H1 (cell line): Measurements from ENCODE around the gene NR5A2. TPM values are rescaled to one million over a fixed set of nuclear protein-coding genes. Genes with fewer than 3 reads are reported as not detected.

Experiments used
- CTCF ChIA-PET: fragments of 300-600 bp; sonication (Branson Sonifier 250); formaldehyde crosslinking; loops from one replicate; lab custom pipeline; 2021; ENCODE audit not compliant: partially characterized antibody; lab: Charles Lee
- POLR2A ChIA-PET: fragments of 300-600 bp; sonication (Branson Sonifier 250); formaldehyde crosslinking; loops from one replicate; lab custom pipeline; 2021; ENCODE audit warnings: inconsistent platforms; ENCODE audit not compliant: partially characterized antibody; lab: Charles Lee
- DNase-seq, 2 experiments: peaks; one replicate each; pipeline versions ENCODE4 v3.0.0 to v3.0.0-alpha.2; 2010 to 2022; ENCODE audit warnings: low spot score in 2 of 2, low read depth in 1 of 2, mixed read lengths in 1 of 2
- FAIRE-seq: peaks from 2 replicates; lab custom pipeline; 2011; peaks lifted over from hg19 to GRCh38; lab: Jason Lieb, UNC
- H2AFZ ChIP-seq: 2 replicates; pipeline ENCODE4 v1.8.1; 2012; ENCODE audit warnings: low read length, inconsistent platforms
- H2AK5ac ChIP-seq: 2 replicates; pipeline ENCODE4 v1.6.1; 2013; ENCODE audit warnings: low read depth, low read length
- H2BK120ac ChIP-seq: replicated peaks from 2 replicates; pipeline ENCODE3; 2013; ENCODE audit warnings: low read depth, low read length, inconsistent platforms
- H2BK12ac ChIP-seq: 2 replicates; pipeline ENCODE4 v1.6.1; 2013; ENCODE audit warnings: low read depth, low read length
- H2BK15ac ChIP-seq: 2 replicates; pipeline ENCODE4 v1.6.1; 2013; ENCODE audit warnings: low read length
- H2BK20ac ChIP-seq: 2 replicates; pipeline ENCODE4 v1.6.1; 2013; ENCODE audit warnings: low read length
- H2BK5ac ChIP-seq: 2 replicates; pipeline ENCODE4 v1.6.1; 2013; ENCODE audit warnings: low read depth, low read length
- H3K14ac ChIP-seq: 2 replicates; pipeline ENCODE4 v1.6.1; 2013; ENCODE audit warnings: inconsistent platforms; ENCODE audit not compliant: insufficient read length
- H3K18ac ChIP-seq: 2 replicates; pipeline ENCODE4 v1.6.1; 2013; ENCODE audit warnings: low read length; ENCODE audit errors: extremely low read depth
- H3K23ac ChIP-seq: 2 replicates; pipeline ENCODE4 v1.6.1; 2013; ENCODE audit warnings: inconsistent platforms; ENCODE audit not compliant: insufficient read length
- H3K23me2 ChIP-seq: 2 replicates; pipeline ENCODE4 v1.6.1; 2013; ENCODE audit warnings: low read depth, low read length
- H3K27ac ChIP-seq: 2 replicates; pipeline ENCODE4 v1.6.1; 2011; ENCODE audit warnings: low read depth, low read length, inconsistent platforms
- H3K27me3 ChIP-seq, 4 experiments: replicated peaks in 1 of 4; 1 replicate in 1 of 4; 2 replicates in 3 of 4; pipeline versions ENCODE4 v1.6.1 to v1.8.1; 2011 to 2013; ENCODE audit warnings: low read length in 3 of 4, mild to moderate bottlenecking in 3 of 4, inconsistent platforms in 2 of 4, mixed read lengths in 2 of 4, moderate library complexity in 1 of 4; ENCODE audit not compliant: control insufficient read depth in 3 of 4, insufficient read depth in 3 of 4; ENCODE audit errors: extremely low read depth in 1 of 4
- H3K36me3 ChIP-seq, 4 experiments: 2 replicates each; pipeline versions ENCODE4 v1.6.1 to v1.8.1; 2011 to 2013; ENCODE audit warnings: mild to moderate bottlenecking in 4 of 4, low read length in 3 of 4, moderate library complexity in 2 of 4, control low read depth in 1 of 4, inconsistent platforms in 1 of 4; ENCODE audit not compliant: insufficient read depth in 4 of 4, control insufficient read depth in 2 of 4
- H3K4ac ChIP-seq: replicated peaks from 2 replicates; pipeline ENCODE3; 2013; ENCODE audit warnings: low read length, low read depth, mixed read lengths, inconsistent platforms; ENCODE audit not compliant: insufficient read length
- H3K4me1 ChIP-seq, 4 experiments: replicated peaks in 1 of 4; 1 replicate in 1 of 4; 2 replicates in 3 of 4; pipeline versions ENCODE4 v1.6.1 to v1.8.1; 2011 to 2013; ENCODE audit warnings: low read length in 3 of 4, inconsistent platforms in 2 of 4, mixed read lengths in 1 of 4; ENCODE audit not compliant: insufficient read depth in 4 of 4, control insufficient read depth in 3 of 4
- H3K4me2 ChIP-seq, 2 experiments: 2 replicates each; pipeline versions ENCODE4 v1.6.1 to v1.8.1; 2011 to 2013; ENCODE audit warnings: low read depth in 2 of 2, low read length in 2 of 2, control low read depth in 1 of 2, inconsistent platforms in 1 of 2, mild to moderate bottlenecking in 1 of 2; ENCODE audit not compliant: insufficient read depth in 1 of 2
- H3K4me3 ChIP-seq, 4 experiments: fragments of 200-600, 300-600 bp in 1 of 4; sonication (generic), shearing (Covaris generic), sonication (Bioruptor Twin) in 1 of 4; 2 replicates each; pipeline versions ENCODE4 v1.5.1 to v1.8.1; 2011 to 2016; ENCODE audit warnings: low read length in 4 of 4, low read depth in 3 of 4, control low read depth in 2 of 4, inconsistent platforms in 2 of 4, mild to moderate bottlenecking in 2 of 4, mixed read lengths in 1 of 4, moderate library complexity in 1 of 4; ENCODE audit not compliant: insufficient read depth in 2 of 4; ENCODE audit errors: extremely low read depth in 1 of 4
- H3K56ac ChIP-seq: replicated peaks from 2 replicates; pipeline ENCODE3; 2013; ENCODE audit warnings: low read depth, mild to moderate bottlenecking, mixed read lengths, low read length, inconsistent platforms; ENCODE audit not compliant: insufficient read length
- H3K79me1 ChIP-seq: 2 replicates; pipeline ENCODE4 v1.6.1; 2013; ENCODE audit warnings: low read depth, low read length, control low read depth
- H3K79me2 ChIP-seq, 2 experiments: 2 replicates each; pipeline versions ENCODE4 v1.6.1 to v1.8.1; 2012 to 2013; ENCODE audit warnings: low read length in 2 of 2, mild to moderate bottlenecking in 2 of 2, inconsistent platforms in 1 of 2; ENCODE audit not compliant: insufficient read depth in 2 of 2, control insufficient read depth in 1 of 2
- H3K9ac ChIP-seq, 4 experiments: replicated peaks in 1 of 4; 1 replicate in 1 of 4; 2 replicates in 3 of 4; pipeline versions ENCODE4 v1.6.1 to v1.8.1; 2011 to 2013; ENCODE audit warnings: low read depth in 3 of 4, low read length in 3 of 4, control low read depth in 2 of 4, mild to moderate bottlenecking in 2 of 4, moderate library complexity in 2 of 4, inconsistent platforms in 1 of 4; ENCODE audit errors: extremely low read depth in 1 of 4
- H3K9me3 ChIP-seq, 2 experiments: 2 replicates each; pipeline versions ENCODE4 v1.6.1 to v1.8.1; 2012 to 2013; ENCODE audit warnings: mild to moderate bottlenecking in 2 of 2, moderate library complexity in 2 of 2, control low read depth in 1 of 2, inconsistent platforms in 1 of 2, low read depth in 1 of 2, low read length in 1 of 2, mixed read lengths in 1 of 2; ENCODE audit not compliant: insufficient read depth in 2 of 2
- H4K20me1 ChIP-seq, 2 experiments: replicated peaks in 1 of 2; 2 replicates each; pipeline versions ENCODE3 to v1.8.1; 2011 to 2013; ENCODE audit warnings: inconsistent platforms in 2 of 2, low read length in 2 of 2, mild to moderate bottlenecking in 1 of 2; ENCODE audit not compliant: insufficient read depth in 2 of 2, control insufficient read depth in 1 of 2
- H4K5ac ChIP-seq: 2 replicates; pipeline ENCODE4 v1.6.1; 2013; ENCODE audit warnings: low read length, low read depth, mixed read lengths, inconsistent platforms; ENCODE audit not compliant: insufficient read length
- H4K8ac ChIP-seq: 2 replicates; pipeline ENCODE4 v1.8.0; 2013; ENCODE audit warnings: mild to moderate bottlenecking, moderate library complexity, low read length, inconsistent platforms; ENCODE audit not compliant: insufficient read depth; ENCODE audit errors: extremely low read depth
- H4K91ac ChIP-seq: replicated peaks from 2 replicates; pipeline ENCODE3; 2013; ENCODE audit warnings: low read length, mixed read lengths, inconsistent platforms; ENCODE audit not compliant: insufficient read length
- CBX5 ChIP-seq: fragments of 300-800, 300-1000 bp; sonication (generic); IDR thresholded peaks from 2 replicates; pipeline ENCODE4 v1.7.1; 2016; ENCODE audit warnings: antibody characterized with exemption, low read length, low read depth
- JUN ChIP-seq: IDR thresholded peaks from 2 replicates; pipeline ENCODE4 v1.6.1; 2011; ENCODE audit warnings: low read depth, mild to moderate bottlenecking, improper control_type of control experiment, low read length
- WGBS, 2 experiments: shearing (Covaris generic) in 1 of 2; methylation state at CpG; one replicate each; pipeline versions ENCODE4 v1.1.6 to v1.1.7; 2013 to 2015; ENCODE audit warnings: low lambda C conversion rate in 2 of 2, mixed read lengths in 2 of 2, inconsistent platforms in 1 of 2, low coverage in 1 of 2, missing lambda C conversion rate in 1 of 2; ENCODE audit not compliant: insufficient replicate concordance in 2 of 2, insufficient coverage in 1 of 2, insufficient read length in 1 of 2; ENCODE audit errors: extremely low coverage in 1 of 2, missing lambda C conversion rate in 1 of 2; 5-methylcytosine and 5-hydroxymethylcytosine counted together
- polyA plus RNA-seq, 7 experiments: library from polyadenylated mRNA; depleted of rRNA in 3 of 7; stranded (reverse) in 5 of 7; unstranded in 2 of 7; fragments of >200 nt in 5 of 7; fragments of 200-250 nt in 2 of 7; gene quantifications; 1 replicate in 5 of 7; 2 replicates in 1 of 7; 4 replicates in 1 of 7; pipeline versions ENCODE4 v1.2.1 to v1.2.3, GENCODE V29; 2011 to 2013; ENCODE audit warnings: missing spikeins in 2 of 7, mixed read lengths in 2 of 7
- total RNA-seq: library from RNA; stranded (reverse); fragmentation: NEBNext Ultra II Directional; extraction: Animal tissue kit (Norgen Biotek cat#: 25700); gene quantifications from 2 replicates; pipeline ENCODE4 v1.2.1, GENCODE V29; 2021

The NR5A2 gene
- total and polyA plus RNA-seq, 2 of the 8 experiments (the other 6 are each of a cell fraction or from before 2014, with no cell fraction given), result 1.7 to 11.6 TPM

DNA sequence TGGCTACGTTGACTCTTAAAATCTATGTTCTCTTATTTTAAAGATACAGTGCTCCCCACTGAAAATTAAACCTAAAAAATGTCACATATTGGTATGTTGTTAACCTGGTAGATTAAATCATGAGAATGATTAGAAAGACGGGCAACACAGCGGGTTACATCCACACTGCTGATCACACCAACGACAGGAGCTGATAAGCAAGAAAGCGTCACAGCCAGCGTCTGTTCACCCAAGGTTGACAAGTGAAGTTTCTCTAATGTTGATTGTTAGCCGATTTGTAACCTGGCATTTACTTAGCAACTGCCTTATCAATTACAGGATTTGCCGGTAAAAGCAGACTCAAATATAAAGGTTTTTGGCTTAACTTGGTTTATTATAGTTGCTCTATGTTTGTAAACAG lies 149.3 kb downstream of the NR5A2 start:
- no peak overlapping the region for H3K18ac ChIP-seq
- H3K9ac ChIP-seq, result no peak overlapping the region
- no peaks in the 10 kb centered on the region for H3K9me3 ChIP-seq
- H3K36me3 ChIP-seq, result no peaks in the 10 kb centered on the region
- no peak overlapping the region for H2AK5ac ChIP-seq
- H3K14ac ChIP-seq, result no peak overlapping the region
- H3K23me2 ChIP-seq, result no peaks in the 10 kb centered on the region
- no peak overlapping the region for H2BK5ac ChIP-seq
- no peak overlapping the region for H4K91ac ChIP-seq
- no peak overlapping the region for H3K4me3 ChIP-seq
- 89% methylated on average over 8 of the region's 8 CpGs; no CpG with 5 or more reads in 1 of the 2 experiments for WGBS, 2 experiments
- no peak overlapping the region for H3K23ac ChIP-seq
- ChIA-PET CTCF (interaction anchor here (0.9 kb wide), 1 partner anchor 589 kb away, joined by 4 read pairs; no protein-coding TSS in a partner anchor), POLR2A (no interaction called here)
- no peaks in the 10 kb centered on the region for H3K79me2 ChIP-seq
- H4K8ac ChIP-seq, result no peak overlapping the region
- no peaks in the 10 kb centered on the region for H3K27me3 ChIP-seq
- no peak overlapping the region for H2BK12ac ChIP-seq
- no peaks in the 10 kb centered on the region for H3K79me1 ChIP-seq
- H3K4ac ChIP-seq, result no peak overlapping the region
- H2BK15ac ChIP-seq, result no peak overlapping the region
- H3K4me1 ChIP-seq, result peaks cover 0 to 4% (median 0%) of the 10 kb centered on the region in 4 experiments; a peak in 3 of 7 replicates
- H4K5ac ChIP-seq, result no peak overlapping the region
- no peak overlapping the region for H2BK20ac ChIP-seq
- no peak overlapping the region for H3K27ac ChIP-seq
- no peak overlapping the region for H2AFZ ChIP-seq
- no peaks in the 10 kb centered on the region for H4K20me1 ChIP-seq
- no peak overlapping the region for H3K4me2 ChIP-seq
- no peak overlapping the region for H2BK120ac ChIP-seq
- H3K56ac ChIP-seq, result no peak overlapping the region
- FAIRE-seq (no peak), DNase-seq (no peak)
- TF ChIP-seq JUN (no peak), CBX5 (no peak)
